ENCODE results near the gene P2RX3.
A peak's percentile ranks its signal among the peaks of the same experiment; 100 is the strongest.
"Not testable (repeated sequence)": the region's sequence is repeated elsewhere in the genome, so short reads cannot be mapped to it uniquely, and the experiment has no call there.

The P2RX3 gene

GRCh38 chr11:57324886-57325734 lies 13.0 kb upstream of the P2RX3 start, which contains the start of gene TNKS1BP1:
TNKS1BP1 (minus strand) TSS chr11:57324952; CDS start chr11:57321885, 3,067 bp downstream.
- peak; percentile 81 to 83 for DNase-seq (ENCODE audit: low read depth in 2 of 2)

GRCh38 chr11:57325735-57326048 lies 12.5 kb upstream of the P2RX3 start:
- DNase-seq (ENCODE audit: low read depth in 2 of 2): no peak

GRCh38 chr11:57327721-57328120 lies 10.4 kb upstream of the P2RX3 start:
- no peak for DNase-seq (ENCODE audit: low read depth in 2 of 2)

GRCh38 chr11:57330029-57330428 lies 8.1 kb upstream of the P2RX3 start:
- DNase-seq (ENCODE audit: low read depth in 2 of 2): no peak

- no peak for DNase-seq (ENCODE audit: low read depth in 2 of 2)
Measured at GRCh38 chr11:57331720-57332119, 6.4 kb upstream of the P2RX3 start.

GRCh38 chr11:57332694-57333440 lies 5.3 kb upstream of the P2RX3 start:
- DNase-seq (ENCODE audit: low read depth in 2 of 2): no peak

GRCh38 chr11:57335023-57335342 lies 3.2 kb upstream of the P2RX3 start:
- DNase-seq (ENCODE audit: low read depth in 2 of 2): no peak

GRCh38 chr11:57335343-57336110 lies 2.6 kb upstream of the P2RX3 start, which contains the start of gene SSRP1:
SSRP1 (minus strand) TSS chr11:57335892; CDS start chr11:57335121, 771 bp downstream.
- DNase-seq (ENCODE audit: low read depth in 2 of 2): peak; percentile 83

GRCh38 chr11:57336111-57336666 lies 2.0 kb upstream of the P2RX3 start:
- no peak for DNase-seq (ENCODE audit: low read depth in 2 of 2)

GRCh38 chr11:57336856-57337255 lies 1.3 kb upstream of the P2RX3 start:
- DNase-seq (ENCODE audit: low read depth in 2 of 2): not testable (repeated sequence)

- no peak for DNase-seq (ENCODE audit: low read depth in 2 of 2)
Measured at GRCh38 chr11:57339328-57339727, 1.2 kb downstream of the P2RX3 start.

- DNase-seq (ENCODE audit: low read depth in 2 of 2): no peak
Measured at GRCh38 chr11:57340039-57340615, 2.0 kb downstream of the P2RX3 start.

- no peak for DNase-seq (ENCODE audit: low read depth in 2 of 2)
Measured at GRCh38 chr11:57341250-57341808, 3.2 kb downstream of the P2RX3 start.

- no peak for DNase-seq (ENCODE audit: low read depth in 2 of 2)
Measured at GRCh38 chr11:57342702-57343101, 4.5 kb downstream of the P2RX3 start.

- DNase-seq (ENCODE audit: low read depth in 2 of 2): no peak
Measured at GRCh38 chr11:57343825-57344224, 5.7 kb downstream of the P2RX3 start.

- DNase-seq (ENCODE audit: low read depth in 2 of 2): no peak
Measured at GRCh38 chr11:57344826-57345225, 6.7 kb downstream of the P2RX3 start.

GRCh38 chr11:57345555-57346211 lies 7.5 kb downstream of the P2RX3 start:
- DNase-seq (ENCODE audit: low read depth in 2 of 2): peak; percentile 43 to 63

- no peak for DNase-seq (ENCODE audit: low read depth in 2 of 2)
Measured at GRCh38 chr11:57347336-57347735, 9.2 kb downstream of the P2RX3 start.

GRCh38 chr11:57348052-57348451 lies 9.9 kb downstream of the P2RX3 start:
- no peak for DNase-seq (ENCODE audit: low read depth in 2 of 2)

GRCh38 chr11:57348636-57349313 lies 10.6 kb downstream of the P2RX3 start:
- DNase-seq (ENCODE audit: low read depth in 2 of 2): no peak

Data from stimulated activated CD4-positive, alpha-beta T cell treated with anti-CD3 and anti-CD28 coated beads, Interleukin-15, amount 100 ng/mL, for 48 hours (primary cell).